Measurements from ENCODE around the gene LYZL2.

DNA sequence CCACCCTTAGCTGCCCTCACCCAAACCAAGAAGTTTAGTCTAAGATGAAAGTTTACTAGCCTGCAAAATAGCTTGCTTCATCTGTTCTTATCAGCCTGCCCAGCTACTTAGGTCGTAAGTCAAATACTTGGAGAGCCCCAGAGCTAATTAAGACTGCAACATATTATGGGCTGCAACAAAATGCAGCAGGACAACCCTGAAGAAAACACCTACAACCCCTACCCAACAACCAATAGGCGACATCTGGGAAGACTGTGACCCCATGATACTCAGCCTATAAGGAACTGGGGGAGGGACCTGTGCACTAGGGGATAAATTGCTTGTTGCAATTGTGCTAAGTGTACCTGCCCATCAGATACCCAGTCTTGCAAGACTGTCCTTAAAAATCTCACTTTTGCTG is 64.1 kb downstream of the LYZL2 start:
- TF ChIP-seq, protein P1, sequence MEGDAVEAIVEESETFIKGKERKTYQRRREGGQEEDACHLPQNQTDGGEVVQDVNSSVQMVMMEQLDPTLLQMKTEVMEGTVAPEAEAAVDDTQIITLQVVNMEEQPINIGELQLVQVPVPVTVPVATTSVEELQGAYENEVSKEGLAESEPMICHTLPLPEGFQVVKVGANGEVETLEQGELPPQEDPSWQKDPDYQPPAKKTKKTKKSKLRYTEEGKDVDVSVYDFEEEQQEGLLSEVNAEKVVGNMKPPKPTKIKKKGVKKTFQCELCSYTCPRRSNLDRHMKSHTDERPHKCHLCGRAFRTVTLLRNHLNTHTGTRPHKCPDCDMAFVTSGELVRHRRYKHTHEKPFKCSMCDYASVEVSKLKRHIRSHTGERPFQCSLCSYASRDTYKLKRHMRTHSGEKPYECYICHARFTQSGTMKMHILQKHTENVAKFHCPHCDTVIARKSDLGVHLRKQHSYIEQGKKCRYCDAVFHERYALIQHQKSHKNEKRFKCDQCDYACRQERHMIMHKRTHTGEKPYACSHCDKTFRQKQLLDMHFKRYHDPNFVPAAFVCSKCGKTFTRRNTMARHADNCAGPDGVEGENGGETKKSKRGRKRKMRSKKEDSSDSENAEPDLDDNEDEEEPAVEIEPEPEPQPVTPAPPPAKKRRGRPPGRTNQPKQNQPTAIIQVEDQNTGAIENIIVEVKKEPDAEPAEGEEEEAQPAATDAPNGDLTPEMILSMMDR (IDR thresholded peaks at IDR 0.05): no peak
- no peak for TF ChIP-seq POLR2A (IDR thresholded peaks at IDR 0.05)
